Fibroblast of gingiva (primary cell): ENCODE data around the gene ALKBH3.

Experiments
- DNase-seq: peaks from one replicate; pipeline ENCODE4 v3.0.0-alpha.2; 2011; ENCODE audit warnings: low read depth

ALKBH3 gene

DNA sequence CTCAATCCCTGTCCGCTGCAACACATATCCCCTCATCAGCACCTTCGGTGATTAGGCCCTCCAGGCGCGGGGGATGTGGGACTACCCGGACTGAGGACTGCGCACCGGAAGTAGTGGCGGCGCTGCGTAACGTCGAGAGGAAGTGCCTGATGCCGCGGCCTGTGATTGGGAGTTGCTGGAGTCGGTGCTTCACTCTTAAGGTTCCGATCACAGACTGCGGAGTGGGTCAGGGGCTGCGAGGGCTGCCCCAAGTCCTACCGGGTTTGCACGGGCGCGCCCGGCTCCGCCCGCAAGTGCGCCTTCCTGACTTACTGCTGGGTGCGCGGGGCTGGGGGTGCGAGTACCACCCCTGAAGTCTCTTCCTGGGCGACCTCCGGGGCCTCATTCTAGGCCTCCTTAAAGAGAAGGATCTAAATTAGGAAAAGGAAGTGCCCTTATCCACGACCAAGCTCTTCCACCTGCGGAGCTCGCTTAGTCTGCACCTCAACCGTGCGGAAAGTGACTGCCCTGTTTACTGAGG lies at the start of gene ALKBH3:
Gene ALKBH3, plus strand, starts transcription at position 192 of the 520 bp plus-strand sequence. CDS start 1,822 bp downstream, outside the sequence.
- peak; percentile 95 for DNase-seq

DNA sequence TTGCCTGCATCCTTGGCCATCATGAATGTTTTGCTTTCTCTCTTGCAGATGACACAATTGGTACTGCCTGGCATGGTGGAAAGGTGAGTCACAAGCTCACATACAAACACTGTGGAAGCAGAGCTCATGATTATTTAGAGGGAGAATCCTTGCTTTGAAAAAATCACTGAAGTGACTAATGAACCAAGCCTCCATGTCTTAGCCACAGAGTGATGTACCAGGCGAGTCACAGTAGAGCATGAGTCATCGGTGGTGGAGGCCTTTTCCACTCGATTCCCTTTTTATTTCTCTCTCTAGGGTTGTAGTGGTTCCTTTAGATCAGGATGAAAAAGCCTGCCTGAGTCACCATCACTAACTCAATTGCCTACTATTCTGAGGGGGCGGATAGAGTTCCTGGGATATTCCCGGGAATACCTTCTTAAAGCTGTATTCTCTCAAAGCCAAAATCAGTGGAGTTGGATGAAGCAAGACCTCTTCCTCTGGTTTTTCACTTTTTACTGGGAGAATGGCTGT lies 49.6 kb upstream of the ALKBH3 start:
- peak; percentile 97 for DNase-seq

DNA sequence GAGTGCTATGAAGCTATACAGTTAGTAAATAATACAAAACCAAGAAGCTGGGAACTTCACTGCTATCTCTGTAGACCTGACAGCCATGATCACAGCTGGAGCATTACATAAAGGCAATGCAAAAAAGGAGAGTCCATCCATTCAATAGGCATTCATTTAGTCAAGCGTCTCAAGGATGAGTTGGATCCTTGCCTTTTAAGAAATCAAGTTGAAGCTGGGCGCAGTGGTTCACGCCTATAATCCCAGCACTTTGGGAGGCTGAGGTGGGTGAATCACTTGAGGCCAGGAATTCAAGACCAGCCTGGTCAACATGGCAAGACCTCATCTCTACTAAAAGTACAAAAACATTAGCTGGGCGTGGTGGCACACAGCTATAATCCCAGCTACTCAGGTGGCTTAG lies 48.1 kb upstream of the ALKBH3 start:
- no peak for DNase-seq

DNA sequence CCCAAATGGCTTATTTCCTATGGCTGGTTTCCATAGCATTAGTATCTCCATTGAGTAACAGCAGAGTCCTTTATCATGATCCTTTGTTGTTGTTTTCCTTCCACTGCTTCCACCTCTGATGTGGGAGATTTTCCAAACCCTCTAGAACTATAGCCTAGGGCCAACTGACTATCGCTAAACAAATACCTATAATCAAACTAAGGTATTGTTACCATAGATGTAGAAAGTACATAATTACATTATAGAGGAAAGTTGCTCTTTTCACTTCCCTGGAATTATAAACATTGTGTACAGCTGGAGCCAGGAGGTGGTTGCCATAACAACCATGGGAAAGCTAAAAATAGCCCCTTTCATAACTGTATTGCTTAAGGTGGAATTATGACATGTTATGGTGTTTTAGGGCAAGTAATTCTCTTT lies 47.0 kb upstream of the ALKBH3 start:
- DNase-seq: peak; percentile 90

DNA sequence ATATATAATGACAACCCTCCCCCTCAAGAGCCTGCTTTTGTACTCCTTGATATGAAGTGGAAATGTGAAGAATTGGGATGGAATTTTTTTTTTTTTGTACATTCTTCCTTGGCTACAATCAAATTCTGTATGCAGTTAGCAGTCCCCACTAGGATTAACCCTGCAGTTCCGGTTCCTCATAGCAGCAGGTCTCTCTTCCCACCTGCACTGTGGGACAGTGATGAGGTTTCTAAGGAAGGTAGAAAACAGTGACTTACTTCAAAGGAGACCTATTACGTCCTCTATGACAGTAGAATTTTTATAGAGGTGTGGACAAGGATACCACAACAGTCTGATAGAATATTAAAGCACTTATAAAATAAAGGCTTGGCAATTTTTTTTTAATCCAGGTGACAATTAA lies 46.3 kb upstream of the ALKBH3 start:
- DNase-seq: no peak

DNA sequence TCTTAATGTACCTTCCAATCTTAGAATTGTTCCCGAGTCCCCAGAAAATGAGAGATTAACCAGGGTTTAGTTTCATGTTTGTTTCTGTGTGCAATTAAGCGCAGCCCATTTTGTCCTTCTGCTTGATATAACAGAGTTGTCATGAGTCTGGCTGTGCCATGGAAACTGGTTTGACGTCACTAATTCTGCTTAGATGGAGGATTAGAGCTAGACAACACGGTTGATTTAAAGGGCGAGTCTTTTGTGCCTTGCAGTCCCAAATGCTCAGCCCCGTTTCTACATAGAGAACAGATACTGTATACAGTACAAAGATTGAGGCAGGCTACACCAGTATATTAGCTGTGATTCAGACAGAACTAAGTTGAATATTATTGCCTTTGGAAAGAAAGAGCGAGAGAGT lies 45.5 kb upstream of the ALKBH3 start:
- DNase-seq: peak; percentile 48

DNA sequence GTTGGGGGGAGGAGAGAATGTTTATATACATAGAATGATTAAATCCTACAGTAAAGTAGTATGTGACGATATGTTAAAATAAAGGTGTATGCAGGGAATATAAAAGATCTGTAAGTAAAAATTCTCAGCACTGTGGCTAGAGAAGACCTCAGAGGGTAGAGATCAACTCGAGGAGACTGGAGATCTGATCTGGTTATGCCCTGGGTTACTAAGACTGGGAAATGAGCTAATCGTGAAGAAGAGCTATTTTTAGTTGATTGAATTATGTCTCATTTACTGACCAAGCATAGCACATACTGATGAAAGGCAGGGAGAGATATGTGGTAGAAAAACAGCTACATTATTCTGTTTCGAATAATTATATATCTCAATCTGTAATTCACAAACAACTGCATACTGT lies 42.8 kb upstream of the ALKBH3 start:
- DNase-seq: no peak

DNA sequence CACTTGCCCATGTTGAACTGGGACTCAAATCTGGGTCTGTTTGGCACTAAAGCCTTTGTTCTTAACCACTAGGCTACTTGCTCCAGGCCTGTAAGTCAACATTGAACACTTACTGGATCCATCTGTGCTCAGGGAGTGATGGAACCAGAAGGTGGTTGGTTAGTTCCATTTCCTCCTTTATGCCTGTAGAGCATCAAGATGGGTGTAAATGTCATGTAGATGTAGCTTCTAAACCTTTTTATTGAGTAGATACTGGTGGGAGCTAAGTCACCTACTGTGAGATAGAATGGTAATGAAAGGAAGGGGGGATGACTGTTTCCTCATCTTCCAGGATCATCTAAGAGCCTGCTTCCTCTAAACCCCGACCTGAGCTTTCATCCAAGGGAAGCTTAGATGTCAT lies 38.6 kb upstream of the ALKBH3 start:
- no peak for DNase-seq

DNA sequence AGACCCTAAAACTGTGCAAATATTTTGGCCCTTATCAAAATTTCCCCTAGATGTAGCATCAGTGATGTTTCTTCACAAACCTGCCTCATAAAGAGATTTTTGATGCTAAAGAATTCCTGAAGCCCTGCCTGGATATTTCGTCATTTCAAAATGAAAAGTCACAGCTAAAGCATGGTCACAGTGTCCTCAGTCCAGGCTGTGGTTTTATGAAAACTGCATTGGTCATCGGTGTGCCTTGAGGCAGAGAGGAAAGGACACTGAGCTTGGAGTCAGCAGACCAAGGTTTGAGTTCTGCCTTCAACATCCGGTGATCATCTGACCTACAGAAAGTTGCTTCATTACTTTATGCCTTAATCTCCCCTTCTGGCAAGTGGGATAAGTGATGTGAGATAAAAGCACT lies 34.8 kb upstream of the ALKBH3 start:
- peak; percentile 15 for DNase-seq

DNA sequence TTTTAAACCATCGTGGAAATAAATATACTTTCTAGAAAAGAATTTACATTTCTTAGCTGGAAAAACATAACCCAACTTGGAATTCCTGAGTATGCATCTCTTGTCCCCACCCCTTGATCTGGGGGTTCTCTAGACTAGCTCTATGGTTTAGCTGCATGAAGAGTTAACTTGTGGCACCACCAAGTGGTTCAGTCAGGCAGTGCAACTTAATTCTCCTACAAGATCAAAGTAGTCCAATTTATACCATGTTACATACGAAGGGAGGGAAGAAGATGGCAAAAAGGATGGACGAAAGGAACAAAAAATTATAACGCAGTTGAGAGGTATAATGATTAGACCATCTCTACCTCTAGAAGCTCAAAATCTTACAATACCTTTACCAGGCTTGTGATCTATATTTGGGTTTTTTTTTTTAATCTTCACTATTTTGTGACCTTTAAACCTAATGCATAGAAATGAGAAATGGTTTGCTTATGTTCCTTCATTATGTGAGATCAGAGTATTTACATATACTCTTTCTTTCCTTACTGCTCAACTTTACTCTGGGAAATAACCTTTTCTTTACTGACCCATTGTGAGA lies 28.5 kb upstream of the ALKBH3 start:
- DNase-seq: peak; percentile 71

DNA sequence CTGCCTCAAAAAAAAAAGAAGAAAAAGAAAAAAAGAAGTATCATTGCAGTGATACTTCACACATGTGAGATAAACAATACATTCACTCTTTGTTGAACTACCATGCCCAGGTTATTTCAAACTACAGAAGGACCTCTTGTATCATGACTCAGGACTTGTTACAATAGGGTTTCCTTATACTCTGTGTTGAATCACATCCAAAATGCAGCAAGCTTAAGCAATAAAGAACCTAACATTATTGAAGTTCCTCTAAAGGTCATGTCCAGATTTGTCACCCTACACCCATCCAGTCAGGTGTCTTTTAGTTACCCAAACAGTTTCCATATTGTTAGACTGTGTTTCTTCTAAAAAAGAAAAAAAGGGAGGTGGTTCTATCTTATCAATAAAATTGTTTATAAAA lies 26.9 kb upstream of the ALKBH3 start:
- DNase-seq: peak; percentile 22

DNA sequence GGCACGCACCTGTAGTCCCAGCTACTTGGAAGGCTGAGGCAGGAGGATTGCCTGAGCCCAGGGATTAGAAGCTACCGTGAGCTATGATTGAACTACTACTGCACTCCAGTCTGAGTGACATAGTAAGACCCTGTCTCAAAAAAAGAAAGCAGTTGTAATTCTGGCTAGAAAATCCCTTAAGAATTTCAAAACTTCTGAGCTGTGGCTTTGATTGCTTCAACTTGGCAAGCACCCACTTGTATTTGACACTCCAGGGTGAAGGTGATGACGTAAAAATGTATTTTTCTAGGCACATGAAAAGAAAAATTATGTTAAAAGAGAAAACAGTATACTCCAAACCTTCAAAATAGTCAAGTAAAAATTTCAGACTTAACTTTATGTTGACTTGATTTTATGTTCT lies 23.6 kb upstream of the ALKBH3 start:
- no peak for DNase-seq

DNA sequence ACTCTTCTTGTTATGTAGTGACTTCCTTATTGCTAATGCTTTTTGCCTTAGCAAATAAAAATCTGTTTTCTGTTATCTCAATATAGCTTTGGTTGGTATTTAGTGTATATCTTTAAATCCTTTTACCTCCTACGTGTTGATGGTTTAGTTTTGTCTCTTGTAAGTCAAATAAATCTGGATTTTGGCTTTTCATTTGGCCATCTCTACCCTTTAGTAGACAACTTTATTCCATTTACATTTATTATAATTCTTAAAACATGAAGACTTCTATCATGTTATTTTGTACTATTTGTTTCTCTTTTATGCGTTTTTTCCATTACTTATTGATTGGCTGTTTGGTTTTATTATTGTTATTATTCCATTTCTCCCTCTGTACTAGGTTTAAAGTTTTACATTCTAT lies 19.5 kb upstream of the ALKBH3 start:
- no peak for DNase-seq

DNA sequence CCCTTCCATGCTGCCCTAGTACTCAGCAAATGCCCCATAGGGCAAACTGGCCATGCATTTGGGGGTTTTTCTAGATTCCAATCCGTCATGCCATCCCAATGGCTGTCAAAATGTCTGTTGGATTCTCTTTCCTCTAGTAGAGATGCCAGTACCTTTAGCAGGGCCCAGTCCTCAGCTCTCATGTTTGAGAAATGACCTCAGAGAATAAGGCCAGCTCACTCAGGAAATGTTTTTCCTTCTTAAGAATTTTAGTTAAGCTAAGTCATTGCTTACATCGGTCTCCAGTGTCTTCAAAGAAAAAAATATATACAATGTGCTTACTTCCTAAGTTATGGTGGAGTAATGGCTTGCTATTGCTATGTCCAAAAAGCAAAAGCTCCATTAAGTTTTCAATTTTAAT lies 14.1 kb upstream of the ALKBH3 start:
- no peak for DNase-seq

DNA sequence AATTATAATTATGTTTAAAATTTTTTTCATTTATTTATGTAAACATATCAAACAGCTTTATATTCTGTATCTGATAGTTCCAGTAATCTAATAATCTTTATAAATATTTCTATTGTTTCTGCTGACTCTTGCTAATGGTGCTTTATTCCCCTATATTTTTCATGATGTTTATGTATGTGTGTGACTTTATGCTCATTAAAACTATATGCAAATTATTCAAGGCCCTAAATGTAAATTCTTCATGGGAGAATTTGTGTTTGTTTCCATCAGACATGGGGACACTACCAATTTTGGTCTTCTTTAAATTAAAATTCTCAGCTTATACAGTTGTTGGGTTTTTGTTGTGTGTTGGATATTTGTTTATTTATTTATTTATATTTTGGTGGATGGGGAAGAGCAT lies 13.7 kb upstream of the ALKBH3 start:
- DNase-seq: no peak

DNA sequence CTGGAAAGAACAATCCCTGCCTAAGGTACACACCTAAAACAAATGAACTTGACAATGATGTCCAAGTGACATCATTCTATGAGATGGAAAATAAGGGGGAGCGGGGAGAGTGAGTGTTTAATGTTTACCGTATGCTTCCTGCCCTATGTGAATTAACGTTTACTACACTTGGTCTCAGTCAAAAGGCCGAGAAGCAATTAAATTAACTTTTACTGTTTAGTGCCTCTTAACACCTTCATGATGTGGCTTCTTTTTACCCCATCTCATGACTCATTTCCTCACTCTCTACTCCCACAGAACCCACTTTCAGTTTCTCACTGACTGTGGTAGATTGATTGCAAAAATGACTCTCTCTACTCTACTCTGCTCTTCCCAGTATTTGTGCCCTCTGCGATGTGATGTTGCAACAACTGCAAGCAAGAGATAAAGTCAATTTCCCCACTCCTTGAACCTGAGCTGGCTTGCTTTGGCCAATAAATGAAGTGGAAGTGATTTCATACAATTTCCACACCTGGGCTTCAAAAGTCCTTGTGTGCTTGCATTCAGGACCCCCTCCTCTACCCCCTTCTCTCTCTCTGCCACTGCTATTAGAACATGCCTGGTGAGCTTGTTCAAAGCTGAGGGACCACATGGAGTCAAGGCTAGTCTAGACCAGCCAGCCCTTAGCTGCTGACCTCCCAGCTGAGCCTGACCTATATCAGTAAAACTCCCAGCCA lies 11.6 kb upstream of the ALKBH3 start:
- DNase-seq: peak; percentile 57

DNA sequence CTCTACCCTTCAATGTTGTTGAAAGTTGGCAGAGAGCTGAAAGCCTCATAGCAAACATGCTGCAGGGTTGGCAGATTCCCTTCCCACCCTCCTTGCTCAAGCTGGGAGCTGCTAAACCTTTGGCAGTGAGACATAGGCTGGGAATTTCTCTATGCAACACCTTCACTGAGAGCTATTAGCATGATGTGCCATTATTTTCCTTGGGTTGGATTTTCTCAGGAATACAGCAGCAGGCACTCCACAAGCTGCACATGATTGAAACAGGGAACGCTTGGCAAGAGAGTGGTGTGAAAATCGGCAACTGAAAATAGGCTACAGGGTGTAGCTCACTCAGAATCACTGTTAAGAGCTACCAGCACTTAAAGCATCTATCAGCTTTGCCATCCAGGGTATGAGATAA lies 9.6 kb upstream of the ALKBH3 start:
- no peak for DNase-seq

DNA sequence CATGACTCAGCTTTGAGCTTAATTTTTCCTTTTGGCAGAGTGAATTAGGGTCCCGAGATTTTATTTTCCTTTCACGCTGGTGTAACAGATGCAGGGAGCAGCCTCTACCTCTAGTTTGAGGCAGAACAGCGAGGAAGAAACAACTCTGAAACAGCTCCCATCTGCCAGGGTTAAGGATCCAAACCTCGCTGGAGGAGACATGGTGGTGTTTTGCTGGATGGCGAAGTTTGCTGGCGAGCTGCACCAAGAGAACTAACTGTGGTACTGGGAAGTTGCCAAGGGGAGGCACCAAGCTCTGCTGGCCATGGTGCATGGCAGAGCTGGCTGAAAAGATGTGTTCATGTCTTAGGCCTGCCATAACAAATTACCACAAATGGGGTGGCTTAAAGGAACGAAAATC lies 7.6 kb upstream of the ALKBH3 start:
- DNase-seq: no peak

DNA sequence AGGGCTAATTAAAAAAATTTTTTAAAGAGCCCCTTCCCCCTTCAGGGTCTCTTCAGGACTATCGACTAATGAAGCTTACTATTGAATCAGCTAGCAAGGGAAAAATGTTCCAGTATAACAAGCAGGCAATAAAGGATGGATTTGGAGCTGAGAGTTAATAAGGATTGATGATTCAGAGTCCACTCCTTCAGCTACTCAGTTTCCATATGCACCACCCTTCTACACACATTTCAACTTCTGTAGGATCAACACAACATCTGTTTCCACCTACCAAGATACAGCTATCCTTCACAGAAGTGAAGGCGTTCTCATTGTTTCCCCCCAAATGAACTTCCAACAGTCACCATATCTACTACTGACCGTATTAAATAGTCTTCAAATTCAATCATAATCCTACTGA lies 6.6 kb upstream of the ALKBH3 start:
- no peak for DNase-seq

DNA sequence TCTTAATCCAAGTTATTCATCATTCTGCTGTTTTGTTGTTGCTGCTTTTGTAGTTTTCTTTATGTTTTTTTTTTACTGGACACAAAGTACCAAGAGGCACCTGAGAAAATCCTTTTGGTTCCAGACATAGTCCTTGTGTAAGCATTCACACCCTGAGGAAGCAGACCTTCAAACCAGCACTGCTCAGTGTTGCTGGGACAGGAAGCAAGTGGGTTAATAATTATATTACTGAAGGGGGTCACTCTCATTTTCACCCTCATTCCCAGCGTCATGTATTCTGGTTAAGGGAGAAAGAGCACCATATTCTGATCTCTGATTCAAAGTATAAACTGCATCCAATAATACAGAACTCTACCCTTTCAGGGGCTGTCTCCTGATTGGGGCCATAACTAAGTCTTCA lies 5.9 kb upstream of the ALKBH3 start:
- no peak for DNase-seq

DNA sequence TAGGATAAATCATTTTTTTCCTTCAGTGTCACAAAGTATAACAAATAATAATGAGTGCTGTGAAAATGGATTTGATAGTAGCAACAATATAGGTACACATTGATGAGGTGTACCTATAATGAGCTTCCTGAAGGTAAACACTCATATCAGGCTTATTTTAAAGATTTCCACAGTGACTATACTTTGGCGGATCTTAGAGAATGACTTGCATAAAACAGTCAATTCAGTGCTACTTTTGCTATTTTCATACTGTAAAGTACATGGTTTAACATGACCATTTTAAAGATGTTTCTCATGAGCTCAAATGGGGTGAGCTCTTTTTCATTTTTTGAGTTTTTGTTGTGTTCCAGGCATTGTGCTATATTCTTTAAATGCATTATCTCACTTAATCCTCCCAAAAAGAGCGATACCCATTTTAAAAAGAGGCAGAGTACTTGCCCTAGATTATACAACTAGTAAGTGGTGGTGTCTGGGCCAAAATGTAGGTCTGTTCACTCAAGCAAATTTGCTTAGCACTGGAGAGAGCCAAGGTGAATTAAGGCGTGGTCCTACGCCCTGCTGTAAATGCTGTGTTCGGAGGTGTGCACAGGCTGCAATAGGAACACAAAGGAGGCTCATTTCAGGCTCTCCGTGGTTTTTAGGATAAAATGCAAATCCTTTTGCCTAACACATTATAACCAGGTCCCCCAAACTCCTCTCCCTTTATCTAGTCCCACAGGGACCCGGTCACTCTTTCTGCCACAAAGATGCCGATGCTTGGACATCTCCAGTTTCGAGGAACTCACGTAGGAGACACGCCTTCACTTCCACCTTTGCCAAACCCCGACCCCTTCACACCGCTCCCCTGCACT lies 617 bp upstream of the ALKBH3 start:
- DNase-seq: no peak

DNA sequence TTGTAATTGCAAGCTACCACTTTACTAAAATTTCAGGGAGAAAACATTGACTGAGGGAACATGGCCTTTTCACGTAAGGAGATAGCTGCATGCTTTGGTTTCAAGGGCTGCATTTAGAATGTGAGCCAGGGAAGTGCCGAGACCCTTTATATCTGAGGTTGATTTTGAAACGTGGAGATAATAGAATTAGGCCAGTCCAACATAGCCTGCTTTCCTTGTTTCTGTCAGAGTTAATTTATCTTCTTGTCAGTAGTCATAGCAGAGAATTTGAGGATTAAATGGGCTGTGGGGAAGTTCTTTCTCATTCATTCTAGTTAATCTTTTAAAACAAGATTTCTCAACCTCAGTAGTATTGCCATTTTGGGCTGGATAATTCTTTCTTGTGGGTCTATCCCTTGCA lies 12.2 kb downstream of the ALKBH3 start:
- DNase-seq: no peak

DNA sequence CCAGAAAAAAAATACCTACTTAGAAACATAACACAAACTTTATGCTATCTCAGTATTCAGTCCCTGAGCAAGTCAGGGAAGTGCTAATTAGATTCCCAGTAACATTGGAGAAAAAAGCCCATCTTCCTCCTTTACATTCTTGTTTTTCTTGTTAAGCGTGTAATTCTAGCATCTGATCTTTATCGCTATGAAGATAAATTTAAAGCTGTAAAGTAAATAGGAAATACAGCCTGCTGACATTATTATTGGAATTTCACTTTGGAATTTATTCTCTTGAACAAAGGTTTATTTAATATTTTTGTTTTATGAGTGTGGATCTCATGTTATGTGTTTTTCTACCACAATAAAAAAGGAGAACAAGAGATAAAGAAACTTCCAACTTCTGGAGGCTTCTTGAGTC lies 13.9 kb downstream of the ALKBH3 start:
- DNase-seq: no peak
